WI38 (cell line): ENCODE results near the gene TMEM54.

Experiments
- H3K4me3 ChIP-seq: 2 replicates; pipeline ENCODE4 v1.5.1; 2011; ENCODE audit warnings: low read depth, mild to moderate bottlenecking, control low read depth, low read length
- TF ChIP-seq, protein P1 (sequence below): IDR thresholded peaks from 2 replicates; pipeline ENCODE4 v1.5.1; 2012; ENCODE audit warnings: low read depth, mild to moderate bottlenecking, control low read depth, low read length

The TMEM54 gene

DNA sequence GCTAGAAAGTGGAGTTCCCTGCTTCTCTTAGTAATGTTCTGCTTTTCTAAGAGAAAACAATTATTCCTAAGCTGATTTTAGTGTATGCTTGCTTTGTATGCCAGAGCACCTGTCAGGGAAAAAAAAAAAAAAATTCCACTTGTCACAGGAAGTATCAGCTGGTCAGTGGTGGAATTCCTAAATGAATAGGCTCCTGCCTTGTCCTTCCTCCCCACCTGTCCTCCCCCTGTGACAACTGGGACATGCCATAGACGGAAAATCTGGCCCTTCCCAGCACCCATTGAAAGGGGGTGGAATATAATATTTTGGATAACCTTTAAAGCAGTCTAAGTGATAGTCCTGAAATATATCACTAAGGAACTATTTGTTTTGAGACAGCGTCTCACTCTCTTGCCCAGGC is 41.3 kb downstream of the TMEM54 start:
- no peak overlapping the region for H3K4me3 ChIP-seq
- TF ChIP-seq, protein P1, sequence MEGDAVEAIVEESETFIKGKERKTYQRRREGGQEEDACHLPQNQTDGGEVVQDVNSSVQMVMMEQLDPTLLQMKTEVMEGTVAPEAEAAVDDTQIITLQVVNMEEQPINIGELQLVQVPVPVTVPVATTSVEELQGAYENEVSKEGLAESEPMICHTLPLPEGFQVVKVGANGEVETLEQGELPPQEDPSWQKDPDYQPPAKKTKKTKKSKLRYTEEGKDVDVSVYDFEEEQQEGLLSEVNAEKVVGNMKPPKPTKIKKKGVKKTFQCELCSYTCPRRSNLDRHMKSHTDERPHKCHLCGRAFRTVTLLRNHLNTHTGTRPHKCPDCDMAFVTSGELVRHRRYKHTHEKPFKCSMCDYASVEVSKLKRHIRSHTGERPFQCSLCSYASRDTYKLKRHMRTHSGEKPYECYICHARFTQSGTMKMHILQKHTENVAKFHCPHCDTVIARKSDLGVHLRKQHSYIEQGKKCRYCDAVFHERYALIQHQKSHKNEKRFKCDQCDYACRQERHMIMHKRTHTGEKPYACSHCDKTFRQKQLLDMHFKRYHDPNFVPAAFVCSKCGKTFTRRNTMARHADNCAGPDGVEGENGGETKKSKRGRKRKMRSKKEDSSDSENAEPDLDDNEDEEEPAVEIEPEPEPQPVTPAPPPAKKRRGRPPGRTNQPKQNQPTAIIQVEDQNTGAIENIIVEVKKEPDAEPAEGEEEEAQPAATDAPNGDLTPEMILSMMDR = no peak

DNA sequence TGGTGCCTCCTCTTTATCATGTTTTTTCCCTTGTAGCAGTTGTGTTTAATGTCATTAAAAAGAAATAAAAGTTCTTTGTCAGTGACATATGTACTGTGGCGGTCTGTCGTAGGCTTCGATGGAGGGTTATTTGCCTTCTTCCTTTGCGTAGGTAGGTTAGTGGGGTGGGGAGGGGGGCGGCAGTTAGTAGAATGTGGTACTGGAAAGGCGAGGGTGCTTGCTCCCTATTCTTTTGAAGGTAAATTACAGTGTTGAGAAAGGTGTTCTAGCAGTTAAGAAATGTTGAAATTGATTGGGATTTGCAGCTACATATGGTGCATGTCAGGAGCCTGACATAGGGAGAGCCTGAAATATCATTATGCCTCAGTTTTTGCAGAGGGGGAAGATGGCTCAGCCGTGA is 42.4 kb downstream of the TMEM54 start:
- TF ChIP-seq, protein P1 = no peak
- no peak overlapping the region for H3K4me3 ChIP-seq

DNA sequence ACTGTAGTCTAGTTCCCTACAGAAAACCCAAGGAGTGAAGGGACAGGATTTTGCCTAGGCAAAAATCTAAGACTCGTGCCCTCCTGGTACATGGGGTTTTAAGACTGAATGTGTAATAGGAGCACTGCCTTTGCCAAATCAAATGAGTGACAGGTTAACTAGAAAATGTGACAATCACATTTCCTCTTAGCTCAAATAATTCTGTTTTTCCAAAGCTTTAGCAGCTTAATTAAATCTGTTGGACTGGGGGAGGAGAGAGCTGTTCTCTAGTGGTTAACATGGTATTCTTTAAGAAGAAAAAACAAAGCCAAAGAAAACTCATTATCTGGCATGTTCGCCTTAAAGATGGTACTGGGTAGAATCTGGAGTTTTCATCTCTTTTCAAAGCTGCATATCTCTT is 43.1 kb downstream of the TMEM54 start:
- TF ChIP-seq, protein P1 = no peak
- H3K4me3 ChIP-seq = no peak overlapping the region

DNA sequence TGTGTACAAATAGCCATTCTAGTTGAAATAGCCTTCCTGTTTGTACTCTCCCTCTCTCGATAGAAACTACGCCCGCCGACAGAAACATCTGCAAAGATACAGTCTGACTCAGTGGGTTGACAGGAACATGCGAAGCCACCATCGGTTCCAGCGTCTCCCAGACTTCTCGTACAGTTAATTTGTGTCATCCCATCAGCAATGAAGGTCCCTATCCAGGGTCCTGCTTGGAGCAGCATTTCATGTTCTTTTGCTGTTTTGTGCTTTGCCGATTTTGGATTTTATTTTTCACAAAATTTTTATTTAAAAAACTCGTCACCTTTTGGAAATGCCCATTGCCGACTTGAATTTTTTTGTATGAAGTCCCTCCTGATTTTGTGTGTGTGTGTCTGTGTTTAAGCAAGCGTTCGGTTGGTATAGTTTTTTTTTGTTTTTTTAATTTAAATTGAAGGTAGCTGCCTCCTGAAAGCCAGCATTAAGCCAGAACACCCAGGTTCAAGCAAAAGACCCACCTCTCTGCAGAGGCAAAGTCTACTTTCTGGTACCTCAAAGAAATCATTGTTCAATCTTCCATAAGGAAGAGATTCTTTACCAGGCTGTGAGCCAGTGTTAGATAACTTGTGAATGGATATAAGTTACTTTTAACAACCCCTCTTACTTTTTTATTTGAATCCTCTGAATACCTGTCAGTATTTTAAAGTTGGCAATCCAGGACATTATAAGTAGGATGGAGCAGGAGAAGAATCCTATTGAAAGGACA is 45.1 kb downstream of the TMEM54 start:
- H3K4me3 ChIP-seq = no peak overlapping the region
- TF ChIP-seq, protein P1 = no peak

DNA sequence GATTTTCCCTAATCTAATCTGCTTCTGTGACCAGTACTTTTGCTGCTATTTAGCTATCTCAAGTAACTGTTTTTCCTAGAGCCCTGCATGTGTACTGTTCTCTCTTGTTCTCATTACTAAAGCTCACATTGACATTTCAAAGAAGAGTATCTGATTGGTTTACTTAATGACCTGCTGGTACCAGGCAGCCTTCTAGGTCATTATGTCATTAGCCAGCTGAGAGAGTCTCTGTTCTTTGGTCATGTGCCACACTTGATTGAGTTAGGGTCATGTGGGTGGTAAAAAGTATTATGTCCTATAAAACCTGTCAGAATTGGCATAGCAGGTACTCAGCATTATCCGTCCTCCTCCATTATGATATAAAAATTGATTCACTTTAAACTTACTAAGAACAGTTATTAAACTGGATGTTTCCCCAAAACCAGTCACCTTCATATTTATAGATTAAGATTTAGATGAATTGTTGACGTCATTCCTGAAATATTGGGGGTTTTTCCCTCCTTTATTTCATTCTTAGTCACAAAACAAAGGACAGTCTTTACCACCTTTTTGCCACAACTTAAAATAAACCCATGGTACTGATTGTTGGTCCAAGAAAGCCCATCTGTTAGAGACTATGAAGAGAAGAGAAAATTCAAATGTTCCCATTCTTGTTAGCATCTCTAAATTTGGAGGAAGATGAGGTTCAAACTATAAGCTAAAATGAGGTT is 52.7 kb downstream of the TMEM54 start:
- H3K4me3 ChIP-seq = no peak overlapping the region
- TF ChIP-seq, protein P1 = no peak
